Effector CD4-positive, alpha-beta T cell (primary cell): ENCODE data around the gene SLC7A5.
"Not testable (repeated sequence)": the region's sequence is repeated elsewhere in the genome, so short reads cannot be mapped to it uniquely, and the experiment has no call there.

Experiments used
- DNase-seq: peaks from one replicate; pipeline ENCODE4 v3.0.0-alpha.2; 2020

SLC7A5 gene

GRCh38 chr16:87860553-87861299, 8.6 kb downstream of the SLC7A5 start:
- DNase-seq: no peak

GRCh38 chr16:87858151-87858993, 10.9 kb downstream of the SLC7A5 start:
- DNase-seq: not testable (repeated sequence)

- no peak for DNase-seq
These were observed 12.5 kb downstream of the SLC7A5 start for GRCh38 chr16:87856791-87857228.

- DNase-seq: no peak
These were observed 13.2 kb downstream of the SLC7A5 start for GRCh38 chr16:87855852-87856715.

GRCh38 chr16:87854907-87855683, 14.2 kb downstream of the SLC7A5 start:
- no peak for DNase-seq

GRCh38 chr16:87854053-87854906, 15.0 kb downstream of the SLC7A5 start:
- DNase-seq: peak; percentile 41

GRCh38 chr16:87853411-87854052, 15.8 kb downstream of the SLC7A5 start:
- peak; percentile 86 for DNase-seq

GRCh38 chr16:87851601-87852000, 17.7 kb downstream of the SLC7A5 start:
- no peak for DNase-seq

- no peak for DNase-seq
These were observed 18.1 kb downstream of the SLC7A5 start for GRCh38 chr16:87851141-87851587.

GRCh38 chr16:87850009-87851006, 19.0 kb downstream of the SLC7A5 start:
- peak; percentile 76 for DNase-seq

- DNase-seq: no peak
These were observed 19.8 kb downstream of the SLC7A5 start for GRCh38 chr16:87849419-87850008.

GRCh38 chr16:87848676-87849345, 20.5 kb downstream of the SLC7A5 start:
- DNase-seq: no peak

GRCh38 chr16:87847785-87848675, 21.3 kb downstream of the SLC7A5 start:
- DNase-seq: no peak

GRCh38 chr16:87847467-87847784, 21.9 kb downstream of the SLC7A5 start:
- DNase-seq: no peak

- DNase-seq: no peak
These were observed 22.4 kb downstream of the SLC7A5 start for GRCh38 chr16:87846705-87847466.

- DNase-seq: no peak
These were observed 23.3 kb downstream of the SLC7A5 start for GRCh38 chr16:87845807-87846619.
